Thyroid gland (tissue), 4 donors: ENCODE results near the gene CRYL1.

Experiments used
- CTCF ChIP-seq, 6 experiments: fragments of 200-600 bp in 3 of 6; fragments of 450-650 bp in 3 of 6; sonication (generic) in 3 of 6; IDR thresholded peaks; one replicate each; pipeline ENCODE4 v1.5.1; 2016 to 2019; ENCODE audit warnings: antibody characterized with exemption in 6 of 6, mild to moderate bottlenecking in 2 of 6, inconsistent platforms in 1 of 6, moderate library complexity in 1 of 6
- POLR2A ChIP-seq, 2 donors: fragments of 450-650 bp; IDR thresholded peaks; one replicate each; pipeline ENCODE4 v1.6.1; 2017; ENCODE audit warnings: antibody characterized with exemption in 2 of 2, mild to moderate bottlenecking in 2 of 2, moderate library complexity in 1 of 2

- no peak for TF ChIP-seq POLR2A (IDR thresholded peaks at IDR 0.05)
- TF ChIP-seq CTCF (IDR thresholded peaks at IDR 0.05) = no peak
These were observed 24.1 kb downstream of the CRYL1 start for GRCh38 chr13:20501592-20501991.
